Activated CD4-positive, alpha-beta T cell treated with anti-CD3 and anti-CD28 coated beads, Interleukin-2, amount 10 ng/mL, durations not matched to agents 7 days and 5 days (primary cell): ENCODE data around the gene HDAC4. TPM values are rescaled to one million over a fixed set of nuclear protein-coding genes. Genes with fewer than 3 reads are reported as not detected.

Source experiments
- CTCF ChIA-PET: fragments of 350-600 bp; sonication (Branson Sonifier 250); formaldehyde crosslinking; loops from one replicate; lab custom pipeline; 2021; ENCODE audit warnings: antibody characterized with exemption; lab: Charles Lee
- POLR2A ChIA-PET: fragments of 350-600 bp; sonication (Branson Sonifier 250); formaldehyde crosslinking; loops from one replicate; lab custom pipeline; 2021; ENCODE audit warnings: antibody characterized with exemption; lab: Charles Lee
- DNase-seq: peaks from one replicate; pipeline ENCODE4 v3.0.0-alpha.2; 2020
- H3K27ac Mint-ChIP-seq: one replicate; pipeline ENCODE4 v1.8.0; 2021; ENCODE audit warnings: mild to moderate bottlenecking, moderate library complexity, mixed read lengths
- H3K27me3 Mint-ChIP-seq: one replicate; pipeline ENCODE4 v1.8.0; 2021; ENCODE audit warnings: mixed read lengths
- H3K36me3 Mint-ChIP-seq: one replicate; pipeline ENCODE4 v1.8.0; 2021; ENCODE audit warnings: low read depth, mixed read lengths
- H3K4me1 Mint-ChIP-seq: one replicate; pipeline ENCODE4 v1.8.0; 2021; ENCODE audit warnings: mixed read lengths
- H3K4me3 Mint-ChIP-seq: one replicate; pipeline ENCODE4 v1.8.0; 2021; ENCODE audit warnings: mild to moderate bottlenecking, moderate library complexity, mixed read lengths
- H3K9me3 Mint-ChIP-seq: one replicate; pipeline ENCODE4 v1.8.0; 2021; ENCODE audit warnings: mixed read lengths
- total RNA-seq, 2 experiments: library from RNA; stranded (reverse); gene quantifications; one replicate each; pipeline ENCODE4 v1.2.3, GENCODE V29; 2021

Gene HDAC4
- total RNA-seq, 2 experiments from 2014 or later: 57.1 to 68.4 TPM

GRCh38 chr2:239313776-239314175, 87.0 kb downstream of the HDAC4 start:
- no peak overlapping the region for H3K27ac Mint-ChIP-seq
- peaks cover 8% of the 10 kb centered on the region for H3K9me3 Mint-ChIP-seq
- H3K27me3 Mint-ChIP-seq: no peaks in the 10 kb centered on the region
- POLR2A ChIA-PET: no interaction called here
- peaks cover 27% of the 10 kb centered on the region for H3K36me3 Mint-ChIP-seq
- DNase-seq: no peak
- H3K4me1 Mint-ChIP-seq: peaks cover 34% of the 10 kb centered on the region
- H3K4me3 Mint-ChIP-seq: no peak overlapping the region
- CTCF ChIA-PET: interaction anchor here (1.4 to 1.6 kb wide), 2 partner anchors 9 to 38 kb away, joined by 4 to 5 read pairs; no protein-coding TSS in a partner anchor

GRCh38 chr2:239312741-239313667, 87.8 kb downstream of the HDAC4 start:
- DNase-seq: no peak
- Mint-ChIP-seq H3K9me3 (peaks cover 8% of the 10 kb centered on the region), H3K4me1 (peaks cover 28% of the 10 kb centered on the region), H3K27ac (no peak overlapping the region), H3K36me3 (peaks cover 24% of the 10 kb centered on the region), H3K27me3 (no peaks in the 10 kb centered on the region), H3K4me3 (no peak overlapping the region)
- ChIA-PET CTCF (no interaction called here), POLR2A (no interaction called here)

DNA sequence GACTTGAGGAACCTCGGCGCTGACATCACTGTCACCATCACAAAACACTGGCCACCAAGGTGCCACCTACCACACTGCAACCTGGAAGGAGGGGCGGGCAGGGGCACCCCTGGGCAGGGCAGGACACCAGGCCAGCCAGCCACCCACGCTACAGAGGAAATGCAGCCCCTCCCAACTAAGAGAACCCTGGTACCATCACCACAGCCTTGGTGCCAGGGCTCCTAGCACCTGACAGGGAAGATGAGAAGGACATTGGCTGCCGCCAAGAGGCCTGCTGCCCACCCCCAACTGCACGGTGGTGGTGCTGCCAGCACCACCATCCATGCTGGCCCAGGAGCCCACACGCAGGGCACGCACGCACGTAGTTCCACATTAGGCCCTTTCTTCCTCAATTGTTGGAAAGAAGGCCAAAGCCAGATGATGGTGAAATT, 88.7 kb downstream of the HDAC4 start:
- POLR2A ChIA-PET: no interaction called here
- H3K36me3 Mint-ChIP-seq: peaks cover 20% of the 10 kb centered on the region
- H3K4me1 Mint-ChIP-seq: peaks cover 23% of the 10 kb centered on the region
- H3K4me3 Mint-ChIP-seq: no peak overlapping the region
- no peak for DNase-seq
- peaks cover 8% of the 10 kb centered on the region for H3K9me3 Mint-ChIP-seq
- H3K27me3 Mint-ChIP-seq: no peaks in the 10 kb centered on the region
- H3K27ac Mint-ChIP-seq: no peak overlapping the region
- CTCF ChIA-PET: interaction anchor here (0.8 kb wide), 1 partner anchor 10 kb away, joined by 3 read pairs; no protein-coding TSS in a partner anchor

DNA sequence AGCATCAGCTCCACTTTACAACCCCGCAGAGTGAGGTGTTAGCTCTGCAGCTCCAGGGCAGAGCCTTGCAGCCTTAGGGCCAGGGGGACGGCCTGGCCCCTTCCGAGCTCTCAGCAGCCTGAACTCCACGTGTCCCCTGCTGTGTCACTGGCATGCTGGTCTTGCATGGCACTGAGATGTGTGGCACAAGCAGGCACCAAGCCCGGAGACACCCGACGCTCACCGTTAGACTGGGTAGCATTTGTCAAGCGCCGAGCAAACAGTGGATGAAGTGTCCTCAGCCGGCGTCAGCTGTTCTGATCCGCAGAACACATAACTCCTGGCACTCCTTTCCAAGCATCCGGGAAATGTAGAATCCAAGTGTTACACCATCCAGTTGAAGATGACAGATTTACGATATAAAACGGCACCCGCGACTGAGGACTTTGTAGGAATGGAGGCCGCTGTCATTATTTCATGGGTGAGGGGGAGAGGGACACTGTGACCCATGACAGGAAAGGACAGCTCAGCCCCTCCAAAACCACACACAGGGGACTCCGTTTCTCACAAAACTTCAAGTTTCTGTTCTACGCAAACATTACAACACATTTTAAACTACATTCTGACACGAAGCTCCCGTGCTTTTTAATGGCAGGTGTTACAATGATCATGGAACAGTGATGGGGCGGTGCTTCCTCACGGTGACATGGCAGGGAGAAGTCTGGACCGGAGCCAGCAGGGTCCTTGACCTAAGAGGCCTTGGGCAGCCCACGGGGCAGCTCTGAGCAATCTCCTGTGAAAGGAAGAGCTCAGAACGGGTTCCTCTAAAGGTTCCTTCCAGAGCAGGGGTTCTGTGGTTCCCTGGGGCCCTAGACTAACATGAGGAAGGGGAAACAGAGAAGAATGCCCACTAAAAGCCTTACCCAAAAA, 89.4 kb downstream of the HDAC4 start:
- no peaks in the 10 kb centered on the region for H3K27me3 Mint-ChIP-seq
- no peak overlapping the region for H3K4me3 Mint-ChIP-seq
- H3K9me3 Mint-ChIP-seq: peaks cover 8% of the 10 kb centered on the region
- ChIA-PET POLR2A (no interaction called here), CTCF (interaction anchor here (0.8 to 1.5 kb wide), 2 partner anchors 11 to 13 kb away, joined by 3 read pairs; no protein-coding TSS in a partner anchor)
- DNase-seq: no peak
- peaks cover 13% of the 10 kb centered on the region for H3K36me3 Mint-ChIP-seq
- H3K27ac Mint-ChIP-seq: no peak overlapping the region
- peaks cover 17% of the 10 kb centered on the region for H3K4me1 Mint-ChIP-seq

- Mint-ChIP-seq H3K4me3 (no peak overlapping the region), H3K27ac (no peak overlapping the region), H3K36me3 (peaks cover 9% of the 10 kb centered on the region), H3K27me3 (no peaks in the 10 kb centered on the region), H3K9me3 (peaks cover 8% of the 10 kb centered on the region), H3K4me1 (peaks cover 14% of the 10 kb centered on the region)
- ChIA-PET CTCF (interaction anchor here (1.2 to 1.5 kb wide), 2 partner anchors 9 to 12 kb away, joined by 3 read pairs; no protein-coding TSS in a partner anchor), POLR2A (no interaction called here)
- DNase-seq: no peak
These were observed 90.3 kb downstream of the HDAC4 start for GRCh38 chr2:239310401-239311061.

- Mint-ChIP-seq H3K36me3 (peaks cover 2% of the 10 kb centered on the region), H3K27me3 (no peaks in the 10 kb centered on the region), H3K4me1 (peaks cover 12% of the 10 kb centered on the region), H3K9me3 (peaks cover 4% of the 10 kb centered on the region), H3K27ac (no peak overlapping the region), H3K4me3 (no peak overlapping the region)
- ChIA-PET CTCF (interaction anchor here (1.2 to 1.5 kb wide), 3 partner anchors 10 to 14 kb away, joined by 3 read pairs; no protein-coding TSS in a partner anchor), POLR2A (no interaction called here)
- DNase-seq: no peak
These were observed 91.2 kb downstream of the HDAC4 start for GRCh38 chr2:239309398-239310245.

- no peaks in the 10 kb centered on the region for H3K27me3 Mint-ChIP-seq
- H3K4me1 Mint-ChIP-seq: peaks cover 19% of the 10 kb centered on the region
- no peaks in the 10 kb centered on the region for H3K36me3 Mint-ChIP-seq
- no peak overlapping the region for H3K4me3 Mint-ChIP-seq
- H3K9me3 Mint-ChIP-seq: no peaks in the 10 kb centered on the region
- CTCF ChIA-PET: interaction anchor here (1.2 to 1.3 kb wide), 2 partner anchors 9 to 15 kb away, joined by 3 to 4 read pairs; no protein-coding TSS in a partner anchor
- POLR2A ChIA-PET: no interaction called here
- no peak for DNase-seq
- H3K27ac Mint-ChIP-seq: no peak overlapping the region
These were observed 92.0 kb downstream of the HDAC4 start for GRCh38 chr2:239308661-239309397.

GRCh38 chr2:239307921-239308613, 92.8 kb downstream of the HDAC4 start:
- H3K27ac Mint-ChIP-seq: no peak overlapping the region
- CTCF ChIA-PET: interaction anchor here (1.3 kb wide), 1 partner anchor 9 kb away, joined by 4 read pairs; no protein-coding TSS in a partner anchor
- H3K9me3 Mint-ChIP-seq: no peaks in the 10 kb centered on the region
- H3K4me1 Mint-ChIP-seq: peaks cover 27% of the 10 kb centered on the region
- no peaks in the 10 kb centered on the region for H3K27me3 Mint-ChIP-seq
- POLR2A ChIA-PET: no interaction called here
- H3K4me3 Mint-ChIP-seq: no peak overlapping the region
- no peaks in the 10 kb centered on the region for H3K36me3 Mint-ChIP-seq
- no peak for DNase-seq

GRCh38 chr2:239307221-239307569, 93.6 kb downstream of the HDAC4 start:
- no peaks in the 10 kb centered on the region for H3K36me3 Mint-ChIP-seq
- no peaks in the 10 kb centered on the region for H3K27me3 Mint-ChIP-seq
- H3K4me3 Mint-ChIP-seq: no peak overlapping the region
- H3K4me1 Mint-ChIP-seq: peaks cover 32% of the 10 kb centered on the region
- ChIA-PET POLR2A (no interaction called here), CTCF (no interaction called here)
- H3K27ac Mint-ChIP-seq: no peak overlapping the region
- no peak for DNase-seq
- H3K9me3 Mint-ChIP-seq: no peaks in the 10 kb centered on the region

GRCh38 chr2:239306274-239307220, 94.3 kb downstream of the HDAC4 start:
- Mint-ChIP-seq H3K4me1 (peaks cover 38% of the 10 kb centered on the region), H3K9me3 (no peaks in the 10 kb centered on the region), H3K27me3 (no peaks in the 10 kb centered on the region), H3K4me3 (no peak overlapping the region), H3K27ac (peak overlapping the region; percentile 6), H3K36me3 (no peaks in the 10 kb centered on the region)
- DNase-seq: no peak
- ChIA-PET POLR2A (no interaction called here), CTCF (interaction anchor here (0.7 to 1.5 kb wide), 3 partner anchors 10 to 39 kb away, joined by 3 to 4 read pairs (median 3); no protein-coding TSS in a partner anchor)
